Cerebellar cortex (tissue), 1 donor: ENCODE measurements around the gene EFL1.
"Not testable (repeated sequence)": the region's sequence is repeated elsewhere in the genome, so short reads cannot be mapped to it uniquely, and the experiment has no call there.

Experiments
- DNase-seq: peaks from one replicate; pipeline ENCODE4 v3.0.0-alpha.2; 2015; ENCODE audit warnings: low spot score

The EFL1 gene

DNA sequence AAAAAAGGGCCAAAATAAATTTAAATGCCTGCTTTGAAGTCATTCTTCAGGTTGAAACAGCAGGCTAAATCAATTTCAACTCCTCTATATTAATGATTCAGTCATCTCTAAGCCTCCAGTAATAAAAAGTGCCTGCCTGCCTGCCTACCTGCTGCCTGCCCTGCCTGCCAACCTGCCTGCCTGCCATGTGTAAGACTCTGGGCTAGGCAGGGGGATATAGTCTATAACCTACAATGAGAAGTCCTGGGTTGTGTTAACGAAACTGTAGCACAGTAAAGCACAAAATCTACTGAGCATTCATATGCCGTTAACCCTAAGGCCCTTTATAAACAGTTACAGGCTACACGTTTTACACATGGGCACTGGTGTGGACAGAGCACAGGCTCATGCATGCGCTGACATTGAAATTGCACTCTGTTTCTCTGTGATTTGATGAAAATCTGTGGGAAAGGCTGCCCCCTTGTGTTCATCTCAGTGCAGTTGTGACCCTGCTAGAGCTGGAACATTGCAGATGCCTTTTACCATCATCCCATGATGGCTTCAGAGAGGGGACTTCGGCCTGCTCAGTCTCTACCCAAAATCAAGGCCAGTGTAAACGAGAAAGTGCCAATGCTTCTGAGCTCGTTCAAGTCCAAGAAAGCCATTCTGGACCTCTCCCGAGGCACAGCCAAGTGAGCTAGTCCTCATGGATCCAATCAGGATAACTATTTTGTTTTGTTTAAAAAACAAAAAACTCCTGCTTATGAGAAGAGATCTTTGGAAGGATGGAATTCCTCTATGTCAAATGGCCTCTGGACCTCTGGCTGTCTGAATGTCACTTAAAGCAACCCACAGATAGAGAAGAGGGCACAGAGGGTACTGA is 64.6 kb downstream of the EFL1 start:
- peak; percentile 87 for DNase-seq

DNA sequence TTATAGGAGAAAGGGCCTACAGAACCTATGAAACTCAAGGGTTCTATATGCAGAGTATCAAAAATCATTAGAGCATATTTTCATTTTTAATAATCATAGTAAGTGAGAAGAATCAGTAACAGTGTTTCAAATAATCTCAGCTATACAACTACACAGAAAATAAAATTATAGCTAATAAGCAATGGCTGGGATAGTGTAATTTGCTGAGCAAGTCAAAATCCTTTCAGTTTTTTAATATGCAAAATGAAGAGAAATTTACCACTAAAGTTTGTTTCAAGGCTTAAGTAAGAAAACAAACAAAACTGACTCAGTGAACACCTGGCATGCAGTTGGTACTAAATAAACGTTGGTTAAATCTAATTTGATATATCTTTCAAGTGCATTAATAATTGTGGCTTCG is 66.2 kb downstream of the EFL1 start:
- DNase-seq: no peak

DNA sequence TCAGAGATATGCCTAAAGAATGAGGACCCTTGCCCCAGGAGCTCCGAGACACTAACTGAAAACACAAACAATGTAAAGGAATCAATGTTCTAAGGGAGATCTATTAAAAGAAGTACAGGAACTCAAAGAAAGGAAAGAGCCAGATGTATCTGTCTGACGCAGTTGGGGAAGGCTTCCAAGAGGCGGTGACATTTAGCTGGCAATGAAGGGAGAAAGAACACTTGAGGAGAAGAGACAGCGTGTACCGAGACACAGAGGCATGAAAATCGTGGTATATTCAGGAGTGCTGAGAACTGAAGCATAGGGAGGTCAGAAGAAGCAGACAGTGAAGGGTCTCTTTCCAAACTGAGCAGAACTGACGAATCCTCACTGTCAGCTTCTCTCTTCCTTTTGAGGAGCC is 66.7 kb downstream of the EFL1 start:
- not testable (repeated sequence) for DNase-seq

DNA sequence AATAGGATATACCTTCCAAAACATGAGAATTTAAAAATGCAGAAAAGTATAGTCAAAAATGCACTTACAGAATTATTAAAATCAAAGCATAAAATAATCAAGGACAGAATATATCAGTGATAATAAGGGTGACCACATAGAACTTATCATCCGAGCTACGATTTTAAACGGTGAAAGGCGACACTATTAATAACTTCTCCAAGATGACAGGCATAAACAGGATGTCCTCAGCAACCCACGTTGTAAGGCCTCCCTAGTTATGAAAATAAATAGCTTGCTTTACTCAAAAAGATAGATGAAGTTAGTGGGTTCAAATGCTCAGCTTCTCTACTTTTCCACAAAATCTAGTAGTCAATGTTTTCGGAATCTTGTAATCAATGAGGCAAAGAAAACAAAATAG is 68.0 kb downstream of the EFL1 start:
- DNase-seq: not testable (repeated sequence)

DNA sequence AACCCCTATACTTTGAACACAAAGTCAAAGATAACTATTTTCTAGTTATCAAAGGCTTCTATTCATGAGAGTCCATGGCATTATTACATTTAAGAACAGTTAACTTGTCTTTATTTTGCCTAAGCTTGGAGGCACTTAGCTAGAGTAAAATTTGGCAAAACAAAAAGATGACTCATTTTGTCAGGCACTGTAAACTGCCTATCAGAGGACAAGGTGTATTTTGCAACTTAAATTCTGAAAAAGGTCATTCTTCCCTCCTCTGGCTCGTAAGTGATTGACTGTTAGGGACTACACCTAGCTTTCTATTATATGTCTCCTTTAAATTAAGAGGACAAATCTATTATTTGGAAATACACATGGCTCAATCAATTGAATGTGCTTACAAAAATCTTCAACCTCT is 69.1 kb downstream of the EFL1 start:
- DNase-seq: not testable (repeated sequence)

DNA sequence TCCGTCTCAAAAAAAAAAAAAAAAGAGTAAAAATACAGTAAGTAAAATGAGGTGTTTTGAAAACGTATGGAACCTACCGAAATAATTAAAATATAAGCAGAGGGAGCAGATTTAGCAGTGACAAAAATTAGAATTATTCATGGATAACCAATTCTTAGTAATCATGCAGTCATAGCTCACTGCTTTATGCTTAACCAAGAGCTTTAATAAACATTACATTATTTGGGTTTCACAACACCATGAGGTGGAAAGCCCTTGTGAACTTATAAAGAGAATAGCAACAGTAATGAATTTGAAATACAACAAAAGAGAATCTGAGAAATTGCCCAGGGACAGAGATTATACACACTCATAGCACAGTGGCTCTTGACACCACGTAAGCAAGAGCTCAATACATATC is 70.1 kb downstream of the EFL1 start:
- DNase-seq: not testable (repeated sequence)

DNA sequence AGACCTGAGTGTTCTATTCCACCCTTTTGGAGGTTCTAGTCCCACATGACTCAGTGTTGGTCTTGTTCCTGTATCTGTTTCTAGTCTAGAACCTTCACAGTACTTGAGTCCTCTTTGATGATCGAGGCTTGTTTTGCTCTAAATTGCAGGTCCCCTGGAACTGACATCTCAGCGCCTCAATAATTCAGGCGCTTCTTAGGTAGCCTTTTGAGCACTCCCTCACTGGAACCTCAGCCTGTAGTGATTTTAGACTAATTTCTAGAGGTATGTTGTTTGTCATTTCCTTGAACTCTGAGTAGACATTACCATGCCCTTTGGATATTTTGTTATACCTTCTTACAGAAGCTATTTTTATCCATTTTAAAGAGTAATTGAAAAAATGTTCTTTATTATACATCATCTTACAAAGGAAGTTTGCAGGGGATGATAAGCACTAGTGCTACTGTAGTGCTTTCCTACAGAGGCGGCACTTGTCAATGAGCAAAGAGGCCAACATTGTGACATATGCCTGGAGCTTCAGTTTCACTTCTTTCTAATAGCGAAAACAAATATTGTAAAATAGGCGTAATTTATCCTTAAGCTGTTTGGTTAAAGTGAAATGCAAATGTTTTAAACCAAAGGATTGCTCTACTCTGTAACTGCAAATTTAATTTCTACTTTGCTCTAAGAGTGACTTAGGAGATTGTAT is 75.7 kb downstream of the EFL1 start:
- no peak for DNase-seq

DNA sequence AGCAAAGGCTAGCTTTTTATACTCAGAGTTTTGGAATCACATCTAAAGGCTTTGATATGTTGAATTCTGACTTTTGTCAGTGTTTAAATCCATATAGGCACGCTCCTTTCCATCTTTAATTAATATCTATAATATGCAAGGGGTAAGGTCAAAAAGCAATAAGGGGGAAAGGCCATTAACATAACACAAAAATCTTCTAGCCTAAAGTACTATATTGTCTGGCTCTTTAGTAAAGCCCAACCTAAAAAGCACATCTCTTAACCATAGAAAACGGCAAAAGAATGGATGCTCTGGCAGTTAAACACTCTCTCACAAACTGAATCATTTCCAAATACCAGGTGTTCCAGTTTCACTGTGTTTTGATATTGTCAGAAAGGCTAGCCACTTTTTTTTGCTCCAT is 76.4 kb downstream of the EFL1 start:
- DNase-seq: no peak

DNA sequence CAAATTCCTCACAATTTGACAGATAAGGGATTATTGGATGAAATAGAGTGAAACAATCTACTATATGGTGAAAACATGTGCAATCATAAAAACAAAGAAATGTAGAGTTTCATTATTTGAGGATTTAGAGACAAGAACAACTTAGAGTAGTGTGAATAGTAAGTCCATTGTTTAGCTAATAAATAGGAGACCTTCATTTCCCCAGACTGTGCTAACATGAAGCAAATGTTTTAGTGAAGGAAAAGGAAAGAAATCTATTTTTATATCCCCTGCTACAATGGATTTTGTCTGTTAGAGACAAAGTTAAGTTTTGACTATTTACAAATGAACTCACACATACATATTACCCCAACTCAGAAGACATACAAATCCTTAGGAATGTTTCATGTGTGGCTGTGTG is 77.8 kb downstream of the EFL1 start:
- no peak for DNase-seq

DNA sequence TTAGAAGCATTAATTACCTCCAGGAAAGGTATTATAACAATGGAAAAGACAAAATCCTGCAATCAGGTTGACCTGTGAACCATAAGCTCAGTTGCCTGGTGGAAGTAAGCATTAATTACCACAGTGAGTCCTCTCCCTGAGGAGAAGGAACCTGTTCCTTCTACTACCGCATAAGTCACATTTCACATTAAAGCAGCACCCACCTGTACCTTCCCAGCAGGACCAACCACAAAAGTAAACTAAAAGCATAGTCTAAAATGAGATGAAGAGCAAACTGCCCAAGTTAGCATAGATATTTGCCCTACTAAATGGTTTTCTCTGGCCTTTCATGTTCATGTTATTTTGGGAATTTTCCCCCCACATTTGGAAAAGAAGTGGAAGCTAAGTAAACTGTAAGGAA is 78.2 kb downstream of the EFL1 start:
- DNase-seq: no peak

DNA sequence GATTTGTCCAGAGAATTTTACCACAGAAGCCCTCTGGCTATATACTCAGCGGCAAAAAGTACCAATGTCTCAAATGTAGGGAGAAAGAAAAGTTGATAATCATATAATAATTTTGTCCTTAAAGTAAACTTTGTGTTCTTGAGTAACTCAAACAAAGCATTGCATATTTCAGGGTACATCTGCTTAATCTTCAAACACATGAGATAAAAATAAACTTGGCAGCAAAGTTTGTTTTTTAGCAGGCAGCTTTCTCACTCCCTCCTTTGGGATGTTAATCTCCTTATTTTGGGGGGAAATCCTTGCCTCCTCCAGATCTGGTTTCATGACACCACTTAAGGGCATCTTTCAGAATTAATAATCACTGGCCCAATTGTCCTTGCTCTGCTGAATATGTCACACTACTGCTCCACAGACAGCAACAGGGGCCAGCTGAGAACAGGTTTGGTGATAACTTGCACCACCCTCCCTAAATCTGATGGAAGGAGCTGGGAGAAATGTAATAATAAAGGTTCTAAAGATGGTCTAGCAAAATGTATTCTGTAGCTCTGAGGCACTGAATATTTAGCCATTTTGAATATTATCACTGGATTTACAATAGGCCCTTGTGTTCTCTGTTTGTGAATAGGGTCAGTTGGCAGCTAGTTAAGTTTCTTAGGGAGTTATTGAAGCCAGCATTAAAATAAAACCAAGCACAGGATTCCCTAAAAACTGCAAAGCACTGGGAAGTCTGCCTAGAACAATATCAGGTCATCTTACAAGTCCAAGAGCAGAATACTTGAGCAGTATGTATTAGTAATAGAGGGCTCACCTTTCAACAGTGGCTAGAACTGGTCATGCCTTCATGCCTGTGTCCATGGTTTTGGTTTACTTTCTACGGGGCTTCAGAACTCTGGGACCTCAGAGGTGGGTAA is 79.2 kb downstream of the EFL1 start:
- DNase-seq: no peak

DNA sequence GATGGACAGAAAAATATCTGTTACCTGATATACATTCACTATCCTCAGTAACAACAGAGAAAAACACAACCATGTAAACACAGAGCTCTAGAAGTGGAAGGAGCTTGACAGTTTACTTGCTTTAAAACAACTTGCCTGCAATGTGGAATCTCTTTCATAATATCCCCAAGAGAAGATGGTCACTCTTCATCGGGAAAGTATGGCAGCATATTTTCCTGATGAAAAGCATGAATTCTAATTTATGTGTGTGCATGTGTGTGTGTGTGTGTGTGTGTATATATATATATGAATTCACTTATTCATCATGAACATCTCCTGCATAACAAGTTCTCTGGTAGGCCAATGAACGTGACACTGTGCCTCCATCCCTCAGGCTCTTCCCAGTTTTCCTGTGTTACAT is 81.2 kb downstream of the EFL1 start:
- no peak for DNase-seq

DNA sequence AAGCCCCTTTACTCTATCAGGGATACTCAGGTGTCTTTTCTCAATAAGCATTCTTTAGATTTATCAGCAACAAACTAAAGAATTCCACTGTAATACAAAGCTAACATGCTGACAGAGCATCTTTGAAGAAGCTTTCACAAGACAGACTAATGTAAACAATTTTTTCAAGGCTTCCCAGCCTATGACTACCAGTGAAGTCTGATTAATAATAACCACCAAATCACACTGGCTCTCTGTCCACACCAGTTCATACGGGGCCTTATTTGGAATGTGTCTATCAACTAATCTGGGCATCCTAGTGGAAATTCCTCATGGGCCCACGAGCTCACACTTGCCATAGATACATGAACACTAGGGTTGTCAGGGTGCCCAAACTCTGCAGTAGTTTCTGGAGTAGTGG is 84.5 kb downstream of the EFL1 start:
- DNase-seq: no peak

DNA sequence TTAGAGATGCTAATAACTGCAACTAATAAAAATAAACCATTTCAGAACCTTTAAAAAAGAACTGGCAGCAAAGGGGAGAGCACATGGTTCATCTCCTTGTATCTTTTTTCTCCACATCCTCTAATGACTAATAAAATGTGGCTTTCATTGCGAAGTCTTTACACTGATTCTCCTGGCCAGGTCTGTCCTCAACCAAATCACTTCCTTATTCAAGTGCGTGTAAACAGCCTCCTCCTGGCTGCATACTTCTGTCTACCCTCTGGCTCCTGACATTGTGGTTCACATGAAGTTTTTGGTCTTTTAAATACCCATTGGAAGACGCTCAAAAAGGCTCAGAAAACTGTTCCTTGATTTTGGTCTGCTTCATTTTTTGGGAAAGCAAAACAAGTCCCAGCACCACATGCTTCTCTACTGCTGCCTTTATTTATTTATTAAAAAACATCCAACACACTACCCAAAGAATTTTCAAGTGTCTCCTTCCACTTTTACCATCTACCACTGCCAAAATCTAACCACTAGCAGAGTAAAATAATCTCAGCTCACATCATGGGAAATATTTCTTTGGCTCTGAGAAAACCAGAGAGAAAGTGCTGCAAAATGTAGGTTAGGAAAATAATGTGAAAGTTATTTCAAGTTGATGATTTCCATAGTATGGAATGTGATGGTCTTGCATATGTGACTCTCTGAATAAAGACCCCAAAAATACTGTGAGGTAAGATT is 85.1 kb downstream of the EFL1 start:
- DNase-seq: no peak

DNA sequence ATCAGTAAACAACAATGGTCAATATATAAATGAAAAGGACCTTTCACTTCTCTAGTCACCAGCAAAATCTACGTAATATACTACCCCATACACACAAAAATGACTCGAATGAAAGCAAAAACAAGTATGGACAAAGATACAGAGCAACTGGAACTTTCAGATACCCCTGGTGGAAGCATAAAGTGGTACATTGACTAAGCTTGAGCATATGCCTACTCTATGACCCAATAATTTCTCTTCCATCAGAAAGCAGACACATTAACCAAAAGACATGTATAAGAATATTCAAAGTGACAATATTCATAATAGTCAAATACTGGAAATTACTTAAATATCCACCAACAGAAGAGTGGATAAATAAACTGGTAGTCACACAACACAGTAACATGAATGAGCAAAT is 86.0 kb downstream of the EFL1 start:
- DNase-seq: no peak

DNA sequence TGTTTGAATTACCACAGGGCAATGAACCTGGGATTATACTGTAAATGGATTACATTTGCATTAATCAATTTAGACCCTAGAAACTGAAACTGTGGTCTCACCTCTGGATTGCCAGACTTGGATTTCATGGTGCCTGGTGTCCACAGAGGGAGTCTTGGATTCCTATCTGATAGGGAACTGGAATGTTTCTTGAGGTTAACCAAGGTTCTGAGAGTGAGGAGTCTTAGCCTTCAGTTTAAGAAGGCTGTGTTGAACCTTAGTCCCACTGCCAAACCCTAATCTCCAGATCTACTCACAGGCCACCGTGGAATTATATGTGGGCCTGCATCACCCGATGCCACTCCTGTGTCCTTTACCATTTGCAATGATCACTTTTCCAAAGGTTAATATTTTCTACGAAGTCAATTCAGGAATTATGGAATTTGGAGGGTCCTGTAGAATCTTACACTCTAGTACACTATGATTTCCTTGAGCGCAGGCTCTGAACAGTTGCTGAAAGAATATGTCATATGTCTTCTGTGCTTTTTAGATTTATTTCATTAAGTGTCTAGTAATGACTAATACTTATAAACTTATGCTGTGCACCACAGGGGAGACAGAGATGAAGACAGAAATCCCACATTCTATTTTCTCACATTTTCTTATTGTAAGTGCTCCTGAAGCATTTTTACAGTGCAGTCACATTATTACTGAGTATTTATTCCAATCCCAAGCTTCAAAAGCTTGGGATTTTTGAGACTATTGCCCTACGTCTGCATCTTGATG is 87.9 kb downstream of the EFL1 start:
- DNase-seq: no peak

DNA sequence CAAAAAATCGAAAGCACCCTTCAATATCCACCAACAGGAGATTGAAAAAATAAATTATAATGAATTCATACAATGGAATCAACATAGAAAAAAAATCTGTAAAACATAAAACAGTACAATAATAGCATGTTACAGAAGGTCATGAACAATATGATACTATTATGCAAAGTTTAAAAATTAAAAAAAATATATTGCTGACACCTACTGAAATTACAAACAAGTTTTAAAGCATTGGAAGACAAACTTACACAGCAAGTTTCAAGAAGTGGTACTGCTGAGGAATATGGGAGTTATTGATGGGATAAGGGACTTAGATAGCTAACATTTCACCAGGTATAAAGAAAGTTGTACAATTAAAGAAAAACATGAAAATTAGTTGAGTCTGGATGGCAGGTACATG is 89.4 kb downstream of the EFL1 start:
- no peak for DNase-seq

DNA sequence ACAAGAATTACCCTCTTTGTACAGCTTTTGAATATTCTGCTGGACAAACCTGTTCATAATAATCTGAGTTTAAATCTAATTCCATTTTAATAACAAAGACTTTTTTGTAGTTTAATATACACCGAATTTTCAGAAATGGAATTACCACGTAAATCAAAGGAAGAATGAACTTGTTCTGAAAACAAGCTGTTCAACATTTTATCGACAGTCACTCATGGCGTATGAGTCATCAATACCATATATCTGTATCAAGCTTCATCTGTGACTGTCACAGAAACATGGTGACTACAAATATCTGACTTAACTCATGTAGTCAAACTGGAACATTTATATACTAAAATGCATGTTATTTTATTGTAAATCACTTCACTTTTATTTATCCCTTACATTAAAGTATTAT is 90.0 kb downstream of the EFL1 start:
- DNase-seq: no peak

DNA sequence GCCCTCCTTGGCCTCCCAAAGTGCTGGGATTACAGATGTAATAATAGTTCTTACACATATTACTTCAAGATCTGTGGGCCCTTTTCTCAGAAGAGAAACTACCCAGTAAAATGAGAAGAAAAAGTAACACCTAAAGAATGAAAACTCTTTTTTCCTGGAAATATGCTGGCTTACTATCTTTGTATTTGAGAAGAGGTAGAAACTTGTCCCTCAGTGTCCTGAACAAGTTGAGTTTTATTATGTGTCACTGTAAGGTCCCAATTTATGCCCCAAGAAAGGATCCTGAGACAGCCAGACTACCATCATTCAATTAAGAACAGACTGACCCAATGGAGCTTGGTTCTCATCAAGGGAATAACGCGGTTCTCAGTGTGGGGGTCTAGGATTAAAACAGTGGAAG is 93.8 kb downstream of the EFL1 start:
- DNase-seq: no peak

DNA sequence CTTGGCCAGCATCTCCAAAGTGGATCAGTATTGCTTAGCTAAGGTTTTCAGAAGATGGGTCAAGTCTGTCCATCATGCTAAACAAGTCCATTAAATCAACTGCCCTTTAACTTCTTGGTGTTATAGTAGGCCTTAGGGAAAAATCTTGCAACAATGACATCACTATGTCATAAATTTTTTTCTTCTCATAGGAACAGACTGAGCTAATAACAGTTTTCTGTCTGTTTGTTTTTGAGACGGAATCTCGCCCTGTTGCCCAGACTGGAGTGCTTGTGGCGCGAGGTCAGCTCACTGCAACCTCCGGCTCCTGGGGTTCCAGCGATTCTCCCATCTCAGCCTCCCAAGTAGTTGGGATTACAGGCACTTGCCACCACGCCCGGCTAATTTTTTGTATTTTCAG is 94.2 kb downstream of the EFL1 start:
- no peak for DNase-seq

DNA sequence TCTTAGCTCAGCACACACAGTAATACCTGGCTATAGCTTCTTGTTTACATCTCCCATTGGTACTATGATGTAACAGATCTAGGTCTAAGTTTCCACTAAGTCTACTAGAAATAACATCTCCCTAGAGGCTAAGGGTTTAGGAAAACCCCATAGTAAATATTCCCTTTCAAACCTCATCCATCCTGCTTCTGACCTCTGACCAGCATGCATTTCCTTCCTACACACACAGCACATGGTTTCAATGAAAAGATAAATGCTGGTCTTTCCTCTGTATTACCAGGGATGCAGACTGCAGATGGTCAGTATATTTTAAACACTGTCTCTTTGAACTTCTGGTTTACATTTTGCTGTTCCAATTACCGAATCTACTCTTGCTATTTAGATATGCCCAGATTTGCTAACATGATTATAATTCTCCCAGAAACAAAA is 96.6 kb downstream of the EFL1 start:
- DNase-seq: no peak
